GM21528 (cell line): ENCODE results near the gene DISP2.

Experiments used
- ATAC-seq: cut with Tn5 transposase; IDR thresholded peaks from one replicate; pipeline ENCODE4 v1.9.1; 2021; ENCODE audit warnings: mild to moderate bottlenecking, moderate library complexity; ENCODE audit not compliant: unreplicated experiment, low FRiP score

DISP2 gene

DNA sequence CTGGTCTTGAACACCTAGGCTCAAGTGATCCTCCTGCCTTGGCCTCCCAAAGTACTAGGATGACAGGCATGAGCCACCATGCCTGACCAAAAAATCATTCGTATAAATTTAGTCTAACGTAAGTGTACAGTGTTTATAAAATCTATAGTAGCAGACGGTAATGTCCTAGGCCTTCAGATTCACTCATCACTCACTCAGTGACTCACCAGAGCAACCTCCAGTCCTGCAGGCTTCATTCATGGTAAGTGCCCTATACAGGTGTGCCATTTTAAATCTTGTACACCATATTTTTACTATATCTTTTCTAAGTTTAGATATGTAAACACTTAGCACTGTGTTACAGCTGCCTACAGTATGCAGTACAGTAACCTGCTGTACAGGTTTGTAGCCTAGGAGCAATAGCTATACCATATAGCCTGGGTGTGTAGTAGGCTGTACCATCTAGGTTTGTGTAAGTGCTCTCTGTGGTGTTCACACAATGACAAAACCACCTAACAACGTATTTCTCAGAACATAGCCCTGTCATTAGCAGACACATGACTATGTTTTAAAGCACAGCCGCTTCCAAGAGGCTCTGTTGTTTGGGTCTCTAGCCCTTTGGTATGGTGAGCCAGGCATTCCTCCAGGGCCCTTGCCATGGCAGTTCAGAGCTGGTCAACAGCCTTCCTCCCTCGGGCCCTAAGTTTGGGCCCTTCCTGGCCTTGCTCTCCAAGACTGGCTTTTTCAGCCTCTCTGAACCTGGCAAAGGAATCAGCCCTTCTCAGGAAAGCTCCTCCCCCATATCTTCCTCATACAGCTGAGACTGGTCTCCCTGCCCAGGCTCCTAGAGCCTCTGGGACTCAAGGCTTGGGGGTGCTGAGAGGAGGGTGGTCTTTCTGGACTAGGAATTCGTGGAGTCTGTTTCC lies 15.4 kb upstream of the DISP2 start:
- ATAC-seq, result no peak

DNA sequence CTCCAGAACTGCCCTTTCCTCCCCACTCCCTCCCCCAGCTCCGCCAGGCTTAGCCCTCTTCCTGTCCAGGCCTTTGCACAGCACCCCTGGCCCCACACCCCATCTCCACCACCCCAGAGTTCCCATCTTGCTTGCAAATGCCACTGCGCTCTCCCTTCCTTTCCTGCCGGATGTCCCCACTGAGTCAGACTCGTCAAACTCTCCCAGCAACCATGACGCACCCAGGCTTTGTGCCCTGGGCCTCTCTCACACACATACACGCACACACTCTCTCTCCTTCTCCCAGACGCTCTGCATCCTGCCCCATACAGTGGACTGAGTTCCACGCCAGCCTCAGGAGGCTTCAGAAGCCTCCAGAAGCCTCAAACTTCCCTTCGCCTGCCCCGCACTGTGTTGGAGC lies 14.5 kb upstream of the DISP2 start:
- ATAC-seq, result no peak

DNA sequence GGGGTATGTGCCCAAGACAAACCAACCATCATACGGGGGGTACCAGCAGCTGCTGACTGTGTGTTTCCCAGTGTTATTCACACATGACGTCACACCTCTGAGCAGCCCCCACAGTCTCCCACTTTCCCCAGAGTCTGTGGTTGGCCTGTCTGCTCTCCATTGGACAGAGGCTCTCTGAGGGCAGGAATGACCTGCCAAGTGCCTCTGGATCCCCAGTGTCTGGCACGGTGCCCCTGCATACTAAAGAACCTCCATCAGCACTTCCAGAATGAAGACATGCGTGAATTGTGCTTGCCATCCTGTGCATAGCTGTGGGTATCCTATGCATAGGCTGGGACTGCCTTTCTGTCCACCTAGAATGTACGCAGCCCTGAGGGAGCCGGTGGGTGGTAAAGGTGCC lies 13.8 kb upstream of the DISP2 start:
- ATAC-seq, result no peak

DNA sequence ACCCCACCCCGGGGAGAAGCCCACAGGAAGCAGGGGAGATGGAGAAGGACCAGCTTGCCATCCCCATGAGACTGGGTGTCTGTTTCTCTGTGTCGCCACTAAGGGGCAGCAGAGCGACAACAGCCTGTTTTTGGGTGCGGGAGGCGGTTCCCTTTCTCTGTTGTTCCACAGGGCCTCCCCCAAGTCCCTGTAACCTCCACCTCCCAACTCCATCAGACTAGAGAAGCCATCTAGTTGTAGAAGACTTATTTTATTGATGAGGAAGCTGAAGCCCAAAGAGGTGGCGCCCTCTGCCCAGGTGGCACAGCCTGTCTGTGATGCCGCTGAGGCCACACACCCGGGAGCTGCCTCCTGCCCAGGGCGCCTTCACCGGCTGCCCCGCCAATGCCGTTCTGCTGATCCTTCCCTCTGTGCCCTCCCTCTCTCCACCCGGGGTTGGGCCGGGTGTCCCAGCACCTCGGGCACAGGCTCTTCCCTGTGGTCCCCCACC lies 13.3 kb upstream of the DISP2 start:
- ATAC-seq, result no peak

DNA sequence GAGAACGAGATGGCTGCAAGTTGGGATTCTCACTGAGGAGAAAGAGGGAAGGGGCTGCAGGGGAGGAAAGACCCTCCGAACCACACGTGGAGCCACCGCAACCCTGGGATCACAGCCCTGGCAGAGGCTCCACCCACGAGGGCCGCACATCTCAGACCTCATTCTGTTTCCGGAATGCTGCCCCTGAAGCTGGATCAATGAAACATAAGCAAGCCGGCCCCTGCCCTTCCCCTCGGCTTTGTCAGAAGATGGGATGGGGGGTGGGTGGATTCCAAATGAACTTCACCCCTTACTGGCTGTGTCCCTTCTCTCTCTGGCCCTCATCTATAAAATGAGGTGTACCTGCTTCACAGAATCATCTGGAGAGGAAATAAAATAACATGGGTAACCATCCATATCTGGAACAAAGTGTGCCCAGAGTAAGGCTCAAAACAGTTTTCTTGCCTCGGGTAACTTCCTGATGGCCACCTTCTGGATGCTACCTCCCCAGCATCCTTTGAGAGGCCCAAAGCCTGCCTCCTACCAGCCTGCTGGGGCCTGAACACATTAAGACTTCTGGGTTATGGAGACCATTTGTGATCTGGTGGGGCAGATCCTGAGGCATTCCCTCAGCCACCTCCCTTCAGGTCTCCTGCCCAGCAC lies 12.7 kb upstream of the DISP2 start:
- no peak for ATAC-seq

DNA sequence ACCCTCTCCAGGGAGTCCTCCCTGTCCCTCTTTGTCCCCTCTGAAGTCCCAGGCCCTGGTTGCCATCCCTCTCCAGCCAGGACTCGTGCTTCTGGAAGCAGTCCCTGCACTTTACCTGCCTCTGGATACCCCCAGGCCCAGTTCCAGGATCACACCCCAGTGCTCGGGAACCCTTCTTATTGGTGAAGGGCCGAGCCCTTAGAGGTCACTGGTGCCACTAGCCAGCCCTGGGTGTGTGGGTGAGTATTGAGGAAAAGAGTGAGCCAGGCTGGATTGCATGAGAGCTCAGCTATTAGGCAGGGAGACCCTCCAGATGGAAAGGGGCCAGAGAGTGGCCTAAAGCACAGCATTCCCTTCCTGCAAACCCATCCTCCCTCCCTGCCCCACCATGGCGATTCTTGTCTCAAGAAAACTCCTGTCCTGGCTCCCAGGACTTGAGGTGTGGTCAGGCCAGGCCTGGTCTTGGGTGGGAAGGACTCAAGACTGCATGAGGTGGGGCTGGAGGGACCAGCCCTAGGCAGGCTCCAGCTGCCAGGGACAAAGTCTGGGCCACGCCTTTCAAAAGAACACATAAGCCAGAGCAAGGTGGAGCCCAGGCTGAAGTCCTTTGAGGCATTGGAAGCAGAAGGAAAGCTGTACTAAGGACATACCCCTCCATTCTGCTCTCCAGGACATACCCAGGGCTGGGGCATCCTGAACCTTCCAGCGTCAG lies 12.0 kb upstream of the DISP2 start:
- no peak for ATAC-seq

DNA sequence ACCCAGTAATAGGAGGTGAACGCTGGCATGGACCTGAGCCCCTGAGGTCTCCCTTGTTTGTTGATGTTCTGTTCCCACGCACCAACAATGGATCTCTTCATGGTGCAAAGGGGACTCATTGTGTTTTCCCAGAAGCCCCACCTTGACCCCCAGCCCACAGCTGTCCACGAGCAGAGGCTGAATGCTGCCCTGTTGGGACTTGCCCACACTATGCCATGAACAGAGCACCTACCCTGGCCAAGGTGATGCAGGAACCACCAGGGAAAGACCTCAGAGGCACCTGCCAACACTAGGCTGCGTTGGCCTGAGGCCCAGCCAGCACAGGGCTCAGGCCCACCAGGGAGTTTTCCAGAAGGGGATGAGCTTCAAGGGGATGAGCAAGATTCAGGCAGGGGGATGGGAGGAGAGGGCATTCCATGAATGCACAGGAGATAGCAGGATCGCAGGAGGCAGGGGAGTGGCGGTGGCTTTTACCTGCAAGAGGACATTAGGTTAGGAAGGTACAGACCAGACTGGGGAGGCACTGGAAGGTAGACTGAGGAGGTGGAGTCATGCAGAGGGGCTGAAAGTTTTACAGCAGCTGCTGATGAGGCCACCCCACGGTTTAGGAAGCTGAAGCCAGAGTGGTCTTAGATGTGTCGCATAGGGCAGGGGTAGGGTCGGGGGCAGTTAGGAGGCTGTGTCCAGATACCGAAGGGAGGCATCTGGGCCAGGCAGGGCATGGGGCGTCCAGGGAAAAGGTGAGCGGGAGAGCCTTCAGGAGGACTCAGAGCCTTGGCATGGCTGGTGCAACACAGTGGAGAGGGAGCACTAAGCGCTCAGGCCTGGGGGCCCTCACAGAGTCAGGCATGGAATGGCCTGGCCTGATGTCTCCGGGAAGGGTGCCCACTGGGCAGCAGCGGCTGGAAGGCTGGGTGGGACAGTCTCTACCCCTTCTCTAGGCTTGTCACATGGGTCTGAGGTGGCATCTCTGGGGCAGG lies 11.2 kb upstream of the DISP2 start:
- ATAC-seq, result no peak

DNA sequence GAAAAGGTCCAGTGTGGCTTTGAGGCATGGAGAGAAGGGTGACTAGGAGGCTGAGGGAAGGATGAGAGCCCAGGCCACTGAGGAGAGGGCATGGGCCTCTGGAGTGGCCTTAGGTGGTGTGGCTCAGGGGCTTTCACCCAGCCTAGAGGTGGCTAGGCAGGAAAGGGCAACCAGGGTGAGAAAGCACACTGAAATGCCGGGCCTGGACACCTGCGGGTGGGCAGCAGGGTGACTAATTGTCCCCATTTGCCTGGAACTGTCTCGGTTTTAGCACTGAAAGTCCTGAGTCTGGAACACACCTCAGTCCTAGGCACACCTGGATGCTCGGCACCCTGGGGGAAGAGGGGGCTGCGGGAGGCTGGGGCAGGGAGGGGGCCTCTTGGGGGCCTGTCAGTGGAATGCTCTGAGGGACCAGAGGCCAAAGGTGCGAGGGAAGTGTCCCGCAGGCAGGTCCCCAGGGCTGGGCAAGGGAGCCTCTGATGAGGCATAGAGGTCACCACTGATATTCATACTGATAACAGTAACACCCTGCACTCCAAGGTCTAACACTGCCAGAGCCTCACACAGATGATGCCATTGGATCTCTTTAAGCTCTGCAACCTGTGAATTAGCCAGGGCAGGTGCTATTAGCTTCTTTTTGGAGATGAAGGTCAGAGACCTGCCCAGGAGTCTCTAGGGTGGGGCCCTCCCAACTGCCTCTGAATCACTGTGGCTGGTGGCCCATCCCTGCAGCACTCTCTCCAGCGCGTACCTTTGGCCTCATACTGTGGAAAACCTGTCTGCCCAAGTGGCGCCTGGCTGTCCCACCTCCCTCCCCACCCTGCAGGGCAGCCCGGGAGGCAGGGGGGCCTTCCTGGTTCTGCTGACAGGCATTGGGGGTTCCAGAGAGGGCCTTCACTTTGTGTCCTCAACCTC lies 10.2 kb upstream of the DISP2 start:
- no peak for ATAC-seq

DNA sequence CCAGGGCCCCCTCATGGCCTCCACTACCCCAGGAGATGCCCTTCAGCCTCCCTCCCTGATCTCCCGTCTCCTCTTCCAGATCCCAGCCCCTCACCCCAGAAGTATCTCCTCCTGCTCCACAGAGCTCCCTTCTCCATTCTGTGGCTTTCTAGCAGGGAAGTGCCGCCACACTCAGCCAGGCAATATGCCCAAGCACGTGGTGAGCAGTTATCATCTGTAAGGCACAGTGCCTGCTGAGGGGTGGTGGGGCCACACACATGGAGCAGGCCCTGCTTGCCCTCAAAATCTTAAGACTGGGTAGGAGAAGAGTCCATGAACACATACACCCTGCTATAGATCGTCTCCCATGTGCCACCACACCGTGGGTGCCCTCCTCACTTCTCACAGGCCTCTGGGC lies 9.5 kb upstream of the DISP2 start:
- ATAC-seq, result no peak

DNA sequence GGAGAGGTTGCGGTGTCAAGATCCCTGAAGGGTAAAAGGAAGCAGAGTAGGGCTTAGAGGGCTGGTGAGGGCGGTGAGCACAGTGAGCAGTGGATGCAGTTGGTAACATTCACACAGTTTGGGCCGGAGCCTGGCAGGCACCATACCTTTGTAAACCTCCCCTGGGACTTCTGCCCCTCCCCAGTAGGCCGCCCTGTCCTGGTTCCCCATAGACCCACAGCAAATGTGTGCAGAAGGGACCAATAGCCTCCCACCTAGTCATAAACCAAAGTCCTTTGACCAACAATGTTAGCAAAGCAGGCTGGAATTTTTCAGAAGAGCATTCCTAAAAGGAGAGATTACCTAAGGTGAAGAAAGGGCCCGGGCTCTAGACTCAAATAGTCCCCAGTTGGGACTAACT lies 8.9 kb upstream of the DISP2 start:
- no peak for ATAC-seq

DNA sequence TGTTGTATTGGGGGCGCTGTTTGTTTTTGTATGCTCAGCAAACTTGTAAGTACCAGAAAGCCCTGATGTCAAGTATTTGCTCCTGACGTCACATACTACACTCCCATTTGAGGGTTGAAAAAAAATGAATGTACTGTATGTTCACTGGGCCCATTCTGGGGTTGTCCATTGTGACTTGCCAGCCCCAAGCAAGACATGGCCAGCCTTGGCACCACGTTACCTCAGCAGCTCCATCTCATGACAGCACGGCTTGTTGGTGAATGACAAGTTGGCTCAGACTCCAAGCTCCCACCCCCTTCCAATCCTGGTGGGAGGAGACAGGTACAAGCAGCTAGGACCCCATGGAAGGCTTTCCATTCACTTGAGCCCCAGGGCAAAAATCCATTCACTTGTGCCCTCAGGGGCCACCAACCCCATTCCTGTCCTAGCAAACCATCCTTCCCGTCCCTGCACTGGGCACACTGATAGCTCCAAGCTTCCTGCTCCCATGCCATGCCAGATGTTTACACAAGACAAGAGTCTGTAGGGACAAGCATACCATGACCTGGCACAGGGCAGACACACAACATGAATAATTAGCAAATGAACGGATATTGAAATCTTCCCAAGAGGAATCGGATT lies 5.6 kb upstream of the DISP2 start:
- no peak for ATAC-seq

DNA sequence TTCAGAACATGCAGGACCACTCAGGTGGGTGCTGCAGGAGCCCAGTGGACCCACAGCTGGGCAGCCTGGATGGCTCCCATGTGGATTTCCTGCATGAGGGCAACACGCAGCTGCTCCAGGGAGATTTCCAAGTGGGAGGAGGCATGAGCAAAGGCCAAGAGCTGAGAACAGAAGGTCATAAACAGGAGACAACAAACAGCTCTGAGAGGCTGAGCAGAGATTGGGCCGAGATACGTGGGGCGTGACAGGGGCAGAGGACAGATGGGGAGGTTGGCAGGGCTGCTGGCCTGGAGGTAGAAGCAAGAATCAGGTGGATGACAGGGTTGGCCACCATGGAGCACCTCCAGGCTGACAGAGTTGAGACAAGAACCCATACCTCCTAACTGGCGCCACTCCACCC lies 4.3 kb upstream of the DISP2 start:
- ATAC-seq, result no peak

DNA sequence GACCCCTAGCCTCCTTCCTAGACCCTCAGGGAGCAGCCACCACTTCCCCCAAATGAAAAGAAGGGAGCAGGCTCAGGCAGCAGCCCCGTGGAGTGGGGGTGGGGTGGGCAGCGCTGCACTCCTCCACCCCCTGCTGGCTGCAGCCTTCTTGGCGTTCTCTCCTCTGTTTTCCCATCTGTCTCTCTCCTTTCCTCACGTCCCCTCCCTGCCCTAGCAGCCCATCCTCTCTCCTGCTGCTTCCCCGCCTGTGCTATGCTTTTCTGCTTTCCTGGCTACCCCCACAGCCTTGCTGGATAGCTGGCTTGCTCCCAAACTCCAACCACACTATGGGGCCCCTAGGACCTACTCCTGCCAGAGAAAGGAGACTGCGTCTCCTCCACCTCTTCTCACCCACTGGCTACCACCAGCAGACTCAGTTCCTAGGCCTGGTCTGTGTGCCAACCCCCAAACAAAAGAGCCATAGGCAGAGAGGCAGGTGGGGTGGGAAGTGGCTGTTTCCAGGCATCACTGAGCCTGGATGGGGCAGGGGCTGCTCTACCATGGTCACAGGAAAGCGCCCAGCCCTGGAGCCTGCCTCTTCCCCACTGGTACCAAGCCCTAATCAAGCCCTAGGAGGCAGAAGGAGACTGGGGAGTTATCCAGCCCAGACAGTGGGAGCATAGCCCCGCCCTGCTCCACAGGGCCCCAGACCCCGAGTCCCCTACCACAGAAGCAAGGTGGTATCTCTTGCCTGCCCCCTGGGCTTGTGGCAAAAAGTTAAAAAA lies 3.4 kb upstream of the DISP2 start:
- ATAC-seq, result no peak

DNA sequence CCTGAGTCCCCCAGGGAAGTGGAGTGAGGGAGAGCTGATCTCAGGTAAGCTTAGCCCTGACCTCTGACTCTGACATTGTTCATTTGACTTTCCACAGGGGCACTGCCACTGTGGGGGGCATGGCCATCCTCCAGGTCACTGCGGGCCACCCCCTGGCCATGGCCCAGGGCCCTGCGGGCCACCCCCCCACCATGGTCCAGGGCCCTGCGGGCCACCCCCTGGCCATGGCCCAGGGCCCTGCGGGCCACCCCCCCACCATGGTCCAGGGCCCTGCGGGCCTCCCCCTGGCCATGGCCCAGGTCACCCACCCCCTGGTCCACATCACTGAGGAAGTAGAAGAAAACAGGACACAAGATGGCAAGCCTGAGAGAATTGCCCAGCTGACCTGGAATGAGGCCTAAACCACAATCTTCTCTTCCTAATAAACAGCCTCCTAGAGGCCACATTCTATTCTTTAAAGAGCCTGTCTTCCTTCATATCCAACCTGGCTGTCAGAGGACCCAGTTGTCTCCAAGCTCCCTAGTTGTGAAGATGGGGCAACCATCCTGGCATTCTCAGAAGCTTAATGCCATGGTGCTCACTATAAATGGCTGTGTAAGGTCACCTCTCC lies 1.9 kb upstream of the DISP2 start:
- no peak for ATAC-seq

DNA sequence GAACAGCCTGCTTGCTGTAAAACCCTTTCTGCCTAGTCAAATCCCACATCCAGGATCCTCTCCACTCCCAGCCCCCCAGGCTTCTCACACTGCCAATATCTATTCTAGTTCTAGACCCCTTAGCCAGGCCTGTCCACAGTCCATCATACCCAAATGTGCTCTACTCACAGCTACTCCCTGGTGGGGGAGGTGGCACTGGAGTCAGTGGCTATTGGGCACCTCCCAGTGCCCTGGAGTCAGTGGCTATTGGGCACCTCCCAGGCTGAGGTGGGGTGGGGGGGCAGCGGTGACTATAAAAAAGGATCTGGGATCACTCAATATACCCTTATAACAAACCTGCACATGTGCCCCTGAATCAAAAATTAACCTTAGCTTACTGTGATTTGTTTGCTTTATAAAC lies 773 bp upstream of the DISP2 start:
- no peak for ATAC-seq

DNA sequence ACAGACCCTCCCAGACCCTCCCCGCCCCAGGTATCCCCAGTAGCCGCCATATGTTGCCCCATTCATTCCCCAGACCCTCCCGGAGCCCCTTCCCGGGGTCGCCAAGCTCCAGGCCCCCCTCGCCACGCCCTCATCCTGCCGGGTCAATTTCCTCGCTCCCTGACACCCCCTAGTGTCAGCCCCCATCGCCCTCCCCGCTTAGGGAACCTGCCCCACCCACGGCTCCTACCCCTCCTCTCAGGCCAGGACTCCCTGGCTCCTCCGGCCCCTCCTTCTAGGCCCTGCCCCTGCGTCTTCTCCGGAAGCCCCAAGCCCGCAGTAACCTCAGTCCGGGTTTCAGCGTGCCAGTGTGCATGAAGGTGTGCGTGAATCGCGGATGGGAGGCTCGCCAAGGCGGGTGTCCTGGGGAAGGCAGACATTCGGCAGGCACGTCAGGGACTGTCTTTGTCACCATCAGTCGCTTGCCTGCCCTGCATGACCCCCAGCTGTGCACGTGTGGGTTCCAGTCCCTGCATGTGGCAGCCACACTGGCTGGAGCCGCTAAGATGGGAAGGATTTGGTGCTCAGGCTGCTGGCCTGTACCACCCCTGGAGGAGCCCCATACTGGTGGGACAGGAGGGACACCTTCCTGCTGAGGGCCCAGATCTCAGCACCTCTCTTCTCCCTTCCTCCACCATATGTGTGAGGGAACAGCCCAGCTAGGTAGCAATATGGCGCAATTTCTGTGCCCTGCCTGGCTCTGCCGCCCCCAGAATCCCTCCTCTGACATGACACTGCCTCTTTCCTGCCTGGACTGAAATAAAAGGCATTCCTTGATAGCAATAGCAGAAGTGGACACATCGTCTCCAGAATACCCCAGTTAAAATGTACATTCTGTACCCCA lies 693 bp downstream of the DISP2 start:
- no peak for ATAC-seq

DNA sequence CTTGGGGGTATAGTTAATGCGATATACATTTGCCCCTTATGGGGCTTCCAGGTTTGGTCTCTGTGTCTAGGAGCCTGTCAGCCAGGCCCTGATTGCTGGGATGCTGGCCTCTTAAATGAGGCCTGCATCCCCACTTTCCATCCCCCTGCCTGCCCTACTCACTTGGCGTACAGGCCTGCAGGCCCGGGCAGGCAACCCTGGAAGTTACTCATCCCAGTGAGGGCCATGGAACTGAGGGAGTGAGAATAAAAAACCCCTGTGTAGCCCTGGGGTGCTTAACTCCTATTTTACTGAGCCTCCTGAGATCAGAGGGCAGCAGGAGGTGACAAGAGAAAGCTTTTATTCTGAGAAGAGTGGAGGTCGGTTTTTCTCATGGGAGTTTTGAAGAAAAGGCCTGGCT lies 2.0 kb downstream of the DISP2 start:
- no peak for ATAC-seq
